Caco-2 (cell line): Measurements from ENCODE around the gene FBF1. TPM values are rescaled to one million over a fixed set of nuclear protein-coding genes. Genes with fewer than 3 reads are reported as not detected.
A peak's percentile ranks its signal among the peaks of the same experiment; 100 is the strongest.
"Not testable (repeated sequence)": the region's sequence is repeated elsewhere in the genome, so short reads cannot be mapped to it uniquely, and the experiment has no call there.

Source experiments
- BruUV-seq: library from RNA; stranded (reverse); fragments of 400-500 nt; replicated peaks from 2 replicates; lab custom pipeline; 2021; lab: Mats Ljungman, UMichigan
- CTCF ChIA-PET: fragments of 300-600 bp; sonication (Branson Sonifier 250); formaldehyde crosslinking; loops from one replicate; lab custom pipeline; 2022; ENCODE audit warnings: antibody characterized with exemption; lab: Charles Lee
- POLR2A ChIA-PET: fragments of 300-600 bp; sonication (Branson Sonifier 250); formaldehyde crosslinking; loops from one replicate; lab custom pipeline; 2022; ENCODE audit warnings: antibody characterized with exemption; lab: Charles Lee
- DNase-seq, 2 experiments: peaks; one replicate each; pipeline versions ENCODE4 v3.0.0 to v3.0.0-alpha.2; 2020 to 2022
- H3K27me3 ChIP-seq: replicated peaks from 2 replicates; pipeline ENCODE4 v1.6.0; 2011; ENCODE audit warnings: low read length; ENCODE audit not compliant: control insufficient read depth, insufficient read depth
- H3K36me3 ChIP-seq: 2 replicates; pipeline ENCODE4 v1.5.1; 2011; ENCODE audit warnings: low read length; ENCODE audit not compliant: control insufficient read depth, insufficient read depth
- H3K4me1 ChIP-seq: fragments of 250-450 bp; sonication (Bioruptor Pico); 2 replicates; pipeline ENCODE4 v1.5.1; 2020; ENCODE audit warnings: mild to moderate bottlenecking
- H3K4me3 ChIP-seq: 2 replicates; pipeline ENCODE4 v1.5.1; 2011; ENCODE audit warnings: low read depth, mild to moderate bottlenecking, control low read depth, low read length
- H3K9me3 ChIP-seq: fragments of 250-450 bp; sonication (Bioruptor Pico); 2 replicates; pipeline ENCODE4 v1.5.1; 2020; ENCODE audit warnings: mild to moderate bottlenecking, moderate library complexity
- H3K27ac Mint-ChIP-seq: one replicate; pipeline ENCODE4 v1.8.0; 2022; ENCODE audit warnings: mixed read lengths; ENCODE audit not compliant: unreplicated experiment
- H3K27me3 Mint-ChIP-seq: one replicate; pipeline ENCODE4 v1.8.0; 2022; ENCODE audit warnings: mixed read lengths; ENCODE audit not compliant: insufficient read depth, unreplicated experiment
- H3K36me3 Mint-ChIP-seq: one replicate; pipeline ENCODE4 v1.8.0; 2022; ENCODE audit warnings: mild to moderate bottlenecking, mixed read lengths; ENCODE audit not compliant: insufficient read depth, unreplicated experiment
- H3K4me1 Mint-ChIP-seq: one replicate; pipeline ENCODE4 v1.8.0; 2022; ENCODE audit warnings: low read depth, mixed read lengths; ENCODE audit not compliant: unreplicated experiment
- H3K4me3 Mint-ChIP-seq: one replicate; pipeline ENCODE4 v1.8.0; 2022; ENCODE audit warnings: mild to moderate bottlenecking, moderate library complexity, mixed read lengths; ENCODE audit not compliant: unreplicated experiment
- H3K9me3 Mint-ChIP-seq: one replicate; pipeline ENCODE4 v1.8.0; 2022; ENCODE audit warnings: mixed read lengths; ENCODE audit not compliant: unreplicated experiment
- intact Hi-C: fragments of 100-400 bp; cut with micrococcal nuclease; formaldehyde crosslinking; loops from one replicate; pipeline ENCODE4 v1.10.0; 2022; ENCODE audit not compliant: unreplicated experiment
- total RNA-seq: library from RNA; stranded (reverse); gene quantifications from 2 replicates; pipeline ENCODE4 v1.2.3, GENCODE V29; 2022
- TF ChIP-seq, protein P1 (sequence below), 2 experiments: fragments of 200-600 bp in 1 of 2; IDR thresholded peaks; 1 replicate in 1 of 2; 2 replicates in 1 of 2; pipeline versions ENCODE4 v1.5.1 to v1.8.0; 2011 to 2022; ENCODE audit warnings: antibody characterized with exemption in 1 of 2, control low read depth in 1 of 2, inconsistent platforms in 1 of 2, low read depth in 1 of 2, low read length in 1 of 2, mild to moderate bottlenecking in 1 of 2, moderate library complexity in 1 of 2; ENCODE audit not compliant: insufficient read depth in 1 of 2, severe bottlenecking in 1 of 2, unreplicated experiment in 1 of 2

The FBF1 gene
- total RNA-seq, 1 experiment from 2014 or later, result 14.1 TPM

DNA sequence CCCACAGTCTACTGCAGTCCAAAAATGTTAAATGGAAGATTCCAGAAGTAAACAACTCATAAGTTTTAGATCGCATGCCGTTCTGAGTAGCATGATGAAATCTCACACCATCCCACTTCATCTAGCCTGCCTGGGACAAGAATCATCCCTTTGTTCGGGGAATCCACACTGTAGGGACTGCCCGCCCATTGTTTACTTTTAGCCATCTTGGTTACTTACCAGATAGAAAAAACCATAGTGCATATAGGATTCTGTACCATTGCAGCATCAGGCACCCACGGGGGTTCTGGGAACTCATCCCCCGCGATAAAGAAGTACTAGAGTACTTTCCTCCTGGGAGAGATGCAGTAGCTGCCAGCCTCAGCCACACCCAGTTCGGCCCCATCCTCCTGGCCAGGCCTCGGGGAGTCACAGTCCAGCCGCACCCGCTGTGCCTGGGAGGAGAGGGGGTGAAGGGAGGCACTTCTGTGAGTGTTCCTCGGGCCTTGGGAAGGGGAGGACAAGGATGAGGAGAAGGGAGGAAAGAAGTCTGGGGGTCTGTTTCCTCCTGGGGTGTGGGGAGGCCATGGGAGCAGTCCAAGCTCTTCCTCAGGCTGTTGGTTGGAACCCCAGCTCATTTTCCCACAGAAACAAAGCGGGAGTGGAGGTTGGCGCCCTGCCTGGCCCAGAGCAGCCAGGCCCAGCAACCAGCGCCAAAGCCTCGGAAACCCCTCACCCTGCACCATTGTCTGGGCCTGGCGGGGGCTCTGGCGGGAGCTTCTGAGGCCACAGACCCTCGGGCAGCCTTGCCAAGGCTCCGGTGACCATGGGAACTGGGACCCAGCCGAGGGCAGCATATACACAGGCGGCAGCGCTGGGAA lies 71.3 kb downstream of the FBF1 start:
- Mint-ChIP-seq H3K36me3 (no peaks in the 10 kb centered on the region), H3K27ac (peak overlapping the region; percentile 15), H3K9me3 (no peaks in the 10 kb centered on the region), H3K4me3 (no peak overlapping the region), H3K27me3 (no peaks in the 10 kb centered on the region), H3K4me1 (no peaks in the 10 kb centered on the region)
- ChIA-PET CTCF (interaction anchor here (0.6 kb wide), 1 partner anchor 34 kb away, joined by 3 read pairs; no protein-coding TSS in a partner anchor), POLR2A (no interaction called here)
- Histone ChIP-seq H3K4me1 (peaks cover 9% of the 10 kb centered on the region; the same call in 1 of the 2 replicates), H3K36me3 (no peaks in the 10 kb centered on the region), H3K4me3 (no peak overlapping the region), H3K27me3 (no peaks in the 10 kb centered on the region), H3K9me3 (no peaks in the 10 kb centered on the region)
- no TSS peak for BruUV-seq
- intact Hi-C loops, result no loop called here
- no peak for DNase-seq
- TF ChIP-seq, protein P1, sequence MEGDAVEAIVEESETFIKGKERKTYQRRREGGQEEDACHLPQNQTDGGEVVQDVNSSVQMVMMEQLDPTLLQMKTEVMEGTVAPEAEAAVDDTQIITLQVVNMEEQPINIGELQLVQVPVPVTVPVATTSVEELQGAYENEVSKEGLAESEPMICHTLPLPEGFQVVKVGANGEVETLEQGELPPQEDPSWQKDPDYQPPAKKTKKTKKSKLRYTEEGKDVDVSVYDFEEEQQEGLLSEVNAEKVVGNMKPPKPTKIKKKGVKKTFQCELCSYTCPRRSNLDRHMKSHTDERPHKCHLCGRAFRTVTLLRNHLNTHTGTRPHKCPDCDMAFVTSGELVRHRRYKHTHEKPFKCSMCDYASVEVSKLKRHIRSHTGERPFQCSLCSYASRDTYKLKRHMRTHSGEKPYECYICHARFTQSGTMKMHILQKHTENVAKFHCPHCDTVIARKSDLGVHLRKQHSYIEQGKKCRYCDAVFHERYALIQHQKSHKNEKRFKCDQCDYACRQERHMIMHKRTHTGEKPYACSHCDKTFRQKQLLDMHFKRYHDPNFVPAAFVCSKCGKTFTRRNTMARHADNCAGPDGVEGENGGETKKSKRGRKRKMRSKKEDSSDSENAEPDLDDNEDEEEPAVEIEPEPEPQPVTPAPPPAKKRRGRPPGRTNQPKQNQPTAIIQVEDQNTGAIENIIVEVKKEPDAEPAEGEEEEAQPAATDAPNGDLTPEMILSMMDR (IDR thresholded peaks at IDR 0.05; ENCODE audit: insufficient read depth in 1 of 2, low read depth in 1 of 2, low read length in 1 of 2, severe bottlenecking in 1 of 2, unreplicated experiment in 1 of 2), result no peak

- H3K27me3 Mint-ChIP-seq, DNase-seq, H3K4me1 Mint-ChIP-seq, BruUV-seq, H3K9me3 ChIP-seq, H3K4me3 ChIP-seq, H3K4me1 ChIP-seq, H3K36me3 ChIP-seq, H3K36me3 Mint-ChIP-seq, H3K27me3 ChIP-seq, intact Hi-C loops, H3K4me3 Mint-ChIP-seq, H3K9me3 Mint-ChIP-seq, H3K27ac Mint-ChIP-seq, POLR2A ChIA-PET: not testable (repeated sequence)
- CTCF ChIA-PET, result interaction anchor here (1.1 kb wide), 1 partner anchor 9 kb away, joined by 3 read pairs; no protein-coding TSS in a partner anchor
Measured at GRCh38 chr17:75868730-75869281, 72.0 kb downstream of the FBF1 start.

GRCh38 chr17:75865404-75866188 lies 75.2 kb downstream of the FBF1 start:
- intact Hi-C loops, H3K36me3 ChIP-seq, H3K36me3 Mint-ChIP-seq, H3K4me3 ChIP-seq, H3K4me3 Mint-ChIP-seq, H3K27ac Mint-ChIP-seq, BruUV-seq, DNase-seq, H3K9me3 Mint-ChIP-seq, H3K9me3 ChIP-seq, H3K4me1 ChIP-seq, H3K4me1 Mint-ChIP-seq, H3K27me3 ChIP-seq, H3K27me3 Mint-ChIP-seq: not testable (repeated sequence)
- CTCF ChIA-PET, result interaction anchor here (0.7 to 1.1 kb wide), 3 partner anchors 10 to 233 kb away, joined by 3 to 7 read pairs (median 7); partner anchors contain the start of genes TRIM47 and WBP2
- POLR2A ChIA-PET, result interaction anchor here (0.6 kb wide), 1 partner anchor 100 kb away, joined by 4 read pairs; no protein-coding TSS in a partner anchor

DNA sequence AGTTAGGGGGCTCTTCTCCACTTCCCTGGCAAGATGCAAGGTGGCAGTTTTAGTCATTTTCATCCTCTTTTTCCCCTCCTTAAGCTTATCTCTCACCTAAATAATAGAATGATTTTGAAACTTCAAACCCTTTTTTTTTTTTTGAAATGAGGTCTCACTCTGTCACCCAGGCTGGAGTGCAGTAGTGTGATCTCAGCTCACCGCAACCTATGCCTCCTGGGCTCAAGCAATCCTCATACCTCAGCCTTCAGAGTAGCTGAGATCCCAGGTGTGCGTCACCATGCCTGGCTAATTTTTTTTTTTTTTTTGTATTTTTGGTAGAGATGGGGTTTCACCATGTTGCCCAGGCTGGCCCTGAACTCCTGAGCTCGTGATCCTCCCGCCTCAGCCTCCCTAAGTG lies 76.0 kb downstream of the FBF1 start:
- POLR2A ChIA-PET, result interaction anchor here (0.6 kb wide), 1 partner anchor 99 kb away, joined by 4 read pairs; no protein-coding TSS in a partner anchor
- H3K4me1 Mint-ChIP-seq, H3K9me3 ChIP-seq, H3K27ac Mint-ChIP-seq, H3K27me3 Mint-ChIP-seq, intact Hi-C loops, BruUV-seq, H3K9me3 Mint-ChIP-seq, H3K27me3 ChIP-seq, H3K4me3 ChIP-seq, H3K4me1 ChIP-seq, H3K36me3 ChIP-seq, DNase-seq, H3K36me3 Mint-ChIP-seq, H3K4me3 Mint-ChIP-seq: not testable (repeated sequence)
- CTCF ChIA-PET, result interaction anchor here (0.7 to 1.1 kb wide), 4 partner anchors 10 to 232 kb away, joined by 3 to 7 read pairs (median 6); partner anchors contain the start of genes TRIM47 and WBP2
